ENCODE data around the gene MRPL27.
A peak's percentile ranks its signal among the peaks of the same experiment; 100 is the strongest.
"Not testable (repeated sequence)": the region's sequence is repeated elsewhere in the genome, so short reads cannot be mapped to it uniquely, and the experiment has no call there.

MRPL27 gene

GRCh38 chr17:50372758-50373556 lies at the start of gene MRPL27, which contains the start of gene EME1:
Gene MRPL27, minus strand, starts transcription at chr17:50373184. Its CDS starts 14 bp downstream, at chr17:50373170.
Gene EME1, plus strand, starts transcription at chr17:50373229. Its CDS starts 1,980 bp downstream, at chr17:50375209.
- DNase-seq (ENCODE audit: low read depth) = peak; percentile 73

GRCh38 chr17:50422738-50423137 lies 49.8 kb upstream of the MRPL27 start:
- DNase-seq (ENCODE audit: low read depth) = no peak

- no peak for DNase-seq (ENCODE audit: low read depth)
Observed at GRCh38 chr17:50421308-50422051, 48.5 kb upstream of the MRPL27 start.

GRCh38 chr17:50420419-50421112 lies 47.6 kb upstream of the MRPL27 start:
- DNase-seq (ENCODE audit: low read depth) = no peak

- not testable (repeated sequence) for DNase-seq (ENCODE audit: low read depth)
Observed at GRCh38 chr17:50419577-50419976, 46.6 kb upstream of the MRPL27 start.

- DNase-seq (ENCODE audit: low read depth) = no peak
Observed at GRCh38 chr17:50414808-50415207, 41.8 kb upstream of the MRPL27 start.

- no peak for DNase-seq (ENCODE audit: low read depth)
Observed at GRCh38 chr17:50412188-50412732, 39.3 kb upstream of the MRPL27 start.

GRCh38 chr17:50407921-50408320 lies 34.9 kb upstream of the MRPL27 start:
- DNase-seq (ENCODE audit: low read depth) = no peak

- no peak for DNase-seq (ENCODE audit: low read depth)
Observed at GRCh38 chr17:50406578-50406977, 33.6 kb upstream of the MRPL27 start.

GRCh38 chr17:50405351-50405750 lies 32.4 kb upstream of the MRPL27 start:
- DNase-seq (ENCODE audit: low read depth) = not testable (repeated sequence)

GRCh38 chr17:50399591-50399990 lies 26.6 kb upstream of the MRPL27 start:
- DNase-seq (ENCODE audit: low read depth) = not testable (repeated sequence)

- DNase-seq (ENCODE audit: low read depth) = not testable (repeated sequence)
Observed at GRCh38 chr17:50398672-50399071, 25.7 kb upstream of the MRPL27 start.

GRCh38 chr17:50397919-50398285 lies 24.9 kb upstream of the MRPL27 start:
- no peak for DNase-seq (ENCODE audit: low read depth)

GRCh38 chr17:50397111-50397918 lies 24.3 kb upstream of the MRPL27 start, which contains the start of gene LRRC59:
Gene LRRC59, minus strand, starts transcription at chr17:50397523. Its CDS starts 206 bp downstream, at chr17:50397317.
- peak; percentile 86 for DNase-seq (ENCODE audit: low read depth)

- DNase-seq (ENCODE audit: low read depth) = no peak
Observed at GRCh38 chr17:50396261-50397110, 23.5 kb upstream of the MRPL27 start.

GRCh38 chr17:50394711-50395110 lies 21.7 kb upstream of the MRPL27 start:
- DNase-seq (ENCODE audit: low read depth) = no peak

- no peak for DNase-seq (ENCODE audit: low read depth)
Observed at GRCh38 chr17:50393700-50394099, 20.7 kb upstream of the MRPL27 start.

GRCh38 chr17:50392621-50393020 lies 19.6 kb upstream of the MRPL27 start:
- no peak for DNase-seq (ENCODE audit: low read depth)

- no peak for DNase-seq (ENCODE audit: low read depth)
Observed at GRCh38 chr17:50389534-50389933, 16.6 kb upstream of the MRPL27 start.

- no peak for DNase-seq (ENCODE audit: low read depth)
Observed at GRCh38 chr17:50388728-50389127, 15.7 kb upstream of the MRPL27 start.

Measured in stimulated activated CD8-positive, alpha-beta memory T cell treated with anti-CD3 and anti-CD28 coated beads, Interleukin-12 subunit alpha, Interleukin-12 subunit beta, amount 100 ng/mL, for 1 hour (primary cell).